Measurements from ENCODE around the gene COL1A1.

- TF ChIP-seq CTCF (IDR thresholded peaks at IDR 0.05): no peak
- no peak for TF ChIP-seq POLR2A (IDR thresholded peaks at IDR 0.05)
Observed at GRCh38 chr17:50219939-50220465, 18.6 kb upstream of the COL1A1 start.

Data from lower leg skin (tissue), 3 donors.